Gastroesophageal sphincter (tissue), 3 donors: Measurements from ENCODE around the gene ZNF783.

ENCODE experiments used
- POLR2A ChIP-seq, 2 donors: fragments of 450-650 bp; IDR thresholded peaks; one replicate each; pipeline ENCODE4 v1.6.1; 2017; ENCODE audit warnings: antibody characterized with exemption in 2 of 2, mild to moderate bottlenecking in 2 of 2, moderate library complexity in 1 of 2
- TF ChIP-seq, protein P1 (sequence below), 4 experiments: fragments of 200-600 bp in 2 of 4; fragments of 450-650 bp in 2 of 4; sonication (generic) in 1 of 4; IDR thresholded peaks; one replicate each; pipeline ENCODE4 v1.5.1; 2017 to 2019; ENCODE audit warnings: antibody characterized with exemption in 4 of 4, mild to moderate bottlenecking in 2 of 4, moderate library complexity in 2 of 4

DNA sequence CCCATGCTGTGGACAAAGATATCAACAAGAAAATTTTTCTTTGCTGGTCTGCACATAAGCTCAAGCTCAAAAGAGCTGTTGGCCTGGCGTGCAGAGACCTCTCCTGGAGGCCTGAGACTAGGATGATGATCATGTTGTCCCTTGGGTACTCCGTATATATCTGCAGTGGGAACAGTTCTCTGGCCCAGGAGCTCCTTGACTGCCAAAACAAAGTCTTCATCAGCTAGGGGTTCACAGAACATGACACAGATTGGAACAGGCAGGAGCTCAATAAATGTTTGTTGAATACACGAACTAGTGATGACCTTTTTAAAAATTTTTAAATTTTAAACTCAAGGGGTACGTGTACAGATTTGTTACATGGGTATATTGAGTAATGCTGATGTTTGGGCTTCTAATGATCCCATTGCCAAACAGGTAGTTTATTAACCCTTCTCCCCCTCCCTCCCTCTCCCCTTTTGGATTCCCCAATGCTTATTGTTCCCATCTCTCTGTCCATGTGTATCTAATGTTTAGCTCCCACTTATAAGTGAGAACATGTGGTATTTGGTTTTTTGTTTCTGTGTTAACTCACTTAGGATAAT lies 49.1 kb downstream of the ZNF783 start:
- TF ChIP-seq POLR2A (IDR thresholded peaks at IDR 0.05) = no peak
- TF ChIP-seq, protein P1, sequence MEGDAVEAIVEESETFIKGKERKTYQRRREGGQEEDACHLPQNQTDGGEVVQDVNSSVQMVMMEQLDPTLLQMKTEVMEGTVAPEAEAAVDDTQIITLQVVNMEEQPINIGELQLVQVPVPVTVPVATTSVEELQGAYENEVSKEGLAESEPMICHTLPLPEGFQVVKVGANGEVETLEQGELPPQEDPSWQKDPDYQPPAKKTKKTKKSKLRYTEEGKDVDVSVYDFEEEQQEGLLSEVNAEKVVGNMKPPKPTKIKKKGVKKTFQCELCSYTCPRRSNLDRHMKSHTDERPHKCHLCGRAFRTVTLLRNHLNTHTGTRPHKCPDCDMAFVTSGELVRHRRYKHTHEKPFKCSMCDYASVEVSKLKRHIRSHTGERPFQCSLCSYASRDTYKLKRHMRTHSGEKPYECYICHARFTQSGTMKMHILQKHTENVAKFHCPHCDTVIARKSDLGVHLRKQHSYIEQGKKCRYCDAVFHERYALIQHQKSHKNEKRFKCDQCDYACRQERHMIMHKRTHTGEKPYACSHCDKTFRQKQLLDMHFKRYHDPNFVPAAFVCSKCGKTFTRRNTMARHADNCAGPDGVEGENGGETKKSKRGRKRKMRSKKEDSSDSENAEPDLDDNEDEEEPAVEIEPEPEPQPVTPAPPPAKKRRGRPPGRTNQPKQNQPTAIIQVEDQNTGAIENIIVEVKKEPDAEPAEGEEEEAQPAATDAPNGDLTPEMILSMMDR (IDR thresholded peaks at IDR 0.05) = no peak
